A673 (cell line): ENCODE measurements around the gene PPP1R14B.

Experiments used
- CTCF ChIP-seq: fragments of 300-800, 200-600 bp; sonication (generic); conservative IDR thresholded peaks from 2 replicates; pipeline ENCODE4 v1.5.1; 2017; ENCODE audit warnings: low read depth, mild to moderate bottlenecking, antibody characterized with exemption, low read length, moderate library complexity, mixed read lengths
- EZH2 ChIP-seq: fragments of 200-600 bp; sonication (generic); IDR thresholded peaks from 2 replicates; pipeline ENCODE4 v1.6.1; 2017; ENCODE audit warnings: borderline replicate concordance, low read depth, mild to moderate bottlenecking, mixed read lengths, antibody characterized with exemption, low read length; ENCODE audit not compliant: poor library complexity, severe bottlenecking

GRCh38 chr11:64244966-64245365 is 1.8 kb downstream of the PPP1R14B start:
- no peak for TF ChIP-seq EZH2
- TF ChIP-seq CTCF, result no peak
